ENCODE measurements around the gene HNMT.

HNMT gene

GRCh38 chr2:137937778-137938177 is 26.5 kb upstream of the HNMT start:
- TF ChIP-seq GABPA (IDR thresholded peaks at IDR 0.05; ENCODE audit: low read depth) (no peak), POLR2AphosphoS5 (IDR thresholded peaks at IDR 0.05; ENCODE audit: low read depth) (no peak), SPI1 (IDR thresholded peaks at IDR 0.05; ENCODE audit: borderline replicate concordance, low read depth) (no peak), REST (IDR thresholded peaks at IDR 0.05; ENCODE audit: insufficient replicate concordance, low read depth) (no peak)
- TF ChIP-seq, protein P1, sequence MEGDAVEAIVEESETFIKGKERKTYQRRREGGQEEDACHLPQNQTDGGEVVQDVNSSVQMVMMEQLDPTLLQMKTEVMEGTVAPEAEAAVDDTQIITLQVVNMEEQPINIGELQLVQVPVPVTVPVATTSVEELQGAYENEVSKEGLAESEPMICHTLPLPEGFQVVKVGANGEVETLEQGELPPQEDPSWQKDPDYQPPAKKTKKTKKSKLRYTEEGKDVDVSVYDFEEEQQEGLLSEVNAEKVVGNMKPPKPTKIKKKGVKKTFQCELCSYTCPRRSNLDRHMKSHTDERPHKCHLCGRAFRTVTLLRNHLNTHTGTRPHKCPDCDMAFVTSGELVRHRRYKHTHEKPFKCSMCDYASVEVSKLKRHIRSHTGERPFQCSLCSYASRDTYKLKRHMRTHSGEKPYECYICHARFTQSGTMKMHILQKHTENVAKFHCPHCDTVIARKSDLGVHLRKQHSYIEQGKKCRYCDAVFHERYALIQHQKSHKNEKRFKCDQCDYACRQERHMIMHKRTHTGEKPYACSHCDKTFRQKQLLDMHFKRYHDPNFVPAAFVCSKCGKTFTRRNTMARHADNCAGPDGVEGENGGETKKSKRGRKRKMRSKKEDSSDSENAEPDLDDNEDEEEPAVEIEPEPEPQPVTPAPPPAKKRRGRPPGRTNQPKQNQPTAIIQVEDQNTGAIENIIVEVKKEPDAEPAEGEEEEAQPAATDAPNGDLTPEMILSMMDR (IDR thresholded peaks at IDR 0.05; ENCODE audit: insufficient read depth, low read length), result no peak
- no peak for DNase-seq (ENCODE audit: low read depth in 1 of 2, low spot score in 1 of 2)
- no peaks in the 10 kb centered on the region for H3K27me3 ChIP-seq (ENCODE audit: insufficient read depth, poor library complexity, severe bottlenecking)
- H3K27ac ChIP-seq (replicated peaks), result no peak overlapping the region
- H3K4me3 ChIP-seq (replicated peaks; ENCODE audit: insufficient read depth, low read length), result no peak overlapping the region

DNA sequence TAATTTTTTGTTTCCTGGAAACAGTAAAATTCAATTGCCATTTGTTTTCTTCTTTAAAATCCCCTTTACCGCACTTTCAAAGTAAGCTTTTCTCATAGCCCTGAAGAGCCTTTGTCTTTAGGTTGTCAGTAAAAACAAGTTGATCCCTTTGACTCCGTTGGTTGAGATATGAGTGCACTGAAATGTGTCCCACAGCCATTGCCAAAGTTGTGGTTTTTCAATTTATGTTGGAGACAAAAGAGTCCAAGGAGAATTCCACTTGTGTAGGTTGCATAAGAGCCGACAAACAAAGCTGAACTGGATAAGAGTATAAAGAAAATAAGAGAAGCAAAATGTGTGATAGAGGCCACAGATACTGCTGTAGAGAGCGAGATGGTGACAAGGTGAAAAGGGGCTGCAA is 26.1 kb upstream of the HNMT start:
- no peak for DNase-seq (ENCODE audit: low read depth in 1 of 2, low spot score in 1 of 2)
- TF ChIP-seq REST (IDR thresholded peaks at IDR 0.05; ENCODE audit: insufficient replicate concordance, low read depth), result no peak
- no peak for TF ChIP-seq POLR2AphosphoS5 (IDR thresholded peaks at IDR 0.05; ENCODE audit: low read depth)
- TF ChIP-seq, protein P1 (IDR thresholded peaks at IDR 0.05; ENCODE audit: insufficient read depth, low read length), result no peak
- no peak for TF ChIP-seq GABPA (IDR thresholded peaks at IDR 0.05; ENCODE audit: low read depth)
- no peak for TF ChIP-seq SPI1 (IDR thresholded peaks at IDR 0.05; ENCODE audit: borderline replicate concordance, low read depth)
- Histone ChIP-seq H3K4me3 (replicated peaks; ENCODE audit: insufficient read depth, low read length) (no peak overlapping the region), H3K27me3 (ENCODE audit: insufficient read depth, poor library complexity, severe bottlenecking) (no peaks in the 10 kb centered on the region), H3K27ac (replicated peaks) (no peak overlapping the region)

- DNase-seq (ENCODE audit: low read depth in 1 of 2, low spot score in 1 of 2), result no peak
- Histone ChIP-seq H3K27ac (replicated peaks) (no peak overlapping the region), H3K4me3 (replicated peaks; ENCODE audit: insufficient read depth, low read length) (no peak overlapping the region), H3K27me3 (ENCODE audit: insufficient read depth, poor library complexity, severe bottlenecking) (no peaks in the 10 kb centered on the region)
- TF ChIP-seq, protein P1 (IDR thresholded peaks at IDR 0.05; ENCODE audit: insufficient read depth, low read length), result no peak
- TF ChIP-seq GABPA (IDR thresholded peaks at IDR 0.05; ENCODE audit: low read depth), result no peak
- TF ChIP-seq SPI1 (IDR thresholded peaks at IDR 0.05; ENCODE audit: borderline replicate concordance, low read depth), result no peak
- TF ChIP-seq REST (IDR thresholded peaks at IDR 0.05; ENCODE audit: insufficient replicate concordance, low read depth), result no peak
- TF ChIP-seq POLR2AphosphoS5 (IDR thresholded peaks at IDR 0.05; ENCODE audit: low read depth), result no peak
These were observed 25.2 kb upstream of the HNMT start for GRCh38 chr2:137939026-137939425.

All from HL-60 (cell line).